Lower lobe of right lung (tissue), 2 donors: Measurements from ENCODE around the gene ERP29. TPM values are rescaled to one million over a fixed set of nuclear protein-coding genes. Genes with fewer than 3 reads are reported as not detected.

Experiments used
- ATAC-seq, 2 donors: fragments of 200-7000 bp; cut with Tn5 transposase; one replicate each; pipeline ENCODE4 v1.9.1; 2020 to 2022; ENCODE audit warnings: mild to moderate bottlenecking in 2 of 2, moderate library complexity in 2 of 2
- DNase-seq: peaks from one replicate; pipeline ENCODE4 v3.0.0-alpha.2; 2020
- H3K27ac ChIP-seq: fragments of 200-600 bp; one replicate; pipeline ENCODE4 v1.8.0; 2022
- H3K27me3 ChIP-seq: fragments of 200-600 bp; one replicate; pipeline ENCODE4 v1.8.0; 2022; ENCODE audit warnings: low read depth
- H3K36me3 ChIP-seq: fragments of 200-600 bp; one replicate; pipeline ENCODE4 v1.8.0; 2022; ENCODE audit warnings: mild to moderate bottlenecking
- H3K4me1 ChIP-seq: fragments of 200-600 bp; one replicate; pipeline ENCODE4 v1.8.0; 2022
- H3K4me3 ChIP-seq: fragments of 200-600 bp; one replicate; pipeline ENCODE4 v1.8.0; 2022; ENCODE audit warnings: mild to moderate bottlenecking
- H3K9me3 ChIP-seq: fragments of 200-600 bp; one replicate; pipeline ENCODE4 v1.8.0; 2022
- CTCF ChIP-seq: fragments of 200-600 bp; IDR thresholded peaks from one replicate; pipeline ENCODE4 v1.8.0; 2022; ENCODE audit warnings: antibody characterized with exemption, mild to moderate bottlenecking
- intact Hi-C: fragments of 100-400 bp; cut with DNase I; formaldehyde crosslinking; loops from one replicate; pipeline ENCODE4 v1.11.0; 2022
- total RNA-seq: library from RNA; stranded (reverse); fragmentation: NEBNext Ultra II Directional; extraction: Animal tissue kit (Norgen Biotek cat#: 25700); gene quantifications from one replicate; pipeline ENCODE4 v1.2.1, GENCODE V29; 2021
- donor health status: DM: no; HTN: yes; CAD: no; lungs with severe emphysema.

Gene ERP29
- total RNA-seq, 1 donor from 2014 or later, result 152 TPM

GRCh38 chr12:112020947-112021457 is 7.8 kb downstream of the ERP29 start:
- no peak for TF ChIP-seq CTCF
- H3K27me3 ChIP-seq, result no peaks in the 10 kb centered on the region
- DNase-seq, result no peak
- H3K4me1 ChIP-seq, result peaks cover 4% of the 10 kb centered on the region
- H3K9me3 ChIP-seq, result no peaks in the 10 kb centered on the region
- intact Hi-C loops, result no loop called here
- ATAC-seq, result no peak
- no peak overlapping the region for H3K27ac ChIP-seq
- H3K36me3 ChIP-seq, result peaks cover 85% of the 10 kb centered on the region
- H3K4me3 ChIP-seq, result no peak overlapping the region

GRCh38 chr12:112022241-112023016 is 9.2 kb downstream of the ERP29 start:
- H3K36me3 ChIP-seq, result peaks cover 77% of the 10 kb centered on the region
- no peaks in the 10 kb centered on the region for H3K27me3 ChIP-seq
- no peak overlapping the region for H3K4me3 ChIP-seq
- no peak overlapping the region for H3K27ac ChIP-seq
- H3K4me1 ChIP-seq, result peaks cover 8% of the 10 kb centered on the region
- ATAC-seq (peak; percentile 36 to 49), DNase-seq (no peak)
- intact Hi-C loops, result no loop called here
- no peak for TF ChIP-seq CTCF
- H3K9me3 ChIP-seq, result no peaks in the 10 kb centered on the region

- peaks cover 8% of the 10 kb centered on the region for H3K4me1 ChIP-seq
- no peak overlapping the region for H3K4me3 ChIP-seq
- TF ChIP-seq CTCF, result no peak
- intact Hi-C loops, result no loop called here
- ATAC-seq (no peak), DNase-seq (no peak)
- H3K36me3 ChIP-seq, result peaks cover 84% of the 10 kb centered on the region
- no peaks in the 10 kb centered on the region for H3K27me3 ChIP-seq
- H3K9me3 ChIP-seq, result no peaks in the 10 kb centered on the region
- no peak overlapping the region for H3K27ac ChIP-seq
These were observed 10.7 kb downstream of the ERP29 start for GRCh38 chr12:112023759-112024396.

GRCh38 chr12:112025808-112026375 is 12.7 kb downstream of the ERP29 start:
- Histone ChIP-seq H3K4me1 (peaks cover 8% of the 10 kb centered on the region), H3K36me3 (peaks cover 76% of the 10 kb centered on the region), H3K27me3 (no peaks in the 10 kb centered on the region), H3K27ac (no peak overlapping the region), H3K9me3 (no peaks in the 10 kb centered on the region), H3K4me3 (no peak overlapping the region)
- TF ChIP-seq CTCF, result no peak
- ATAC-seq, result peak in 1 of 2 donors; percentile 13
- no peak for DNase-seq
- intact Hi-C loops, result no loop called here

GRCh38 chr12:112029301-112029700 is 16.1 kb downstream of the ERP29 start:
- peaks cover 71% of the 10 kb centered on the region for H3K36me3 ChIP-seq
- peaks cover 8% of the 10 kb centered on the region for H3K4me1 ChIP-seq
- ATAC-seq (no peak), DNase-seq (no peak)
- intact Hi-C loops, result no loop called here
- no peak overlapping the region for H3K4me3 ChIP-seq
- no peak overlapping the region for H3K27ac ChIP-seq
- TF ChIP-seq CTCF, result no peak
- no peaks in the 10 kb centered on the region for H3K9me3 ChIP-seq
- H3K27me3 ChIP-seq, result no peaks in the 10 kb centered on the region
